Activated T-helper 2 cell treated with anti-CD3 and anti-CD28 coated beads, Interferon-gamma antibody, Interleukin-2, Interleukin-4, amounts not matched to agents 10 μg/mL and 5 μg/mL and 100 μg/mL, durations not matched to agents 14 hours and 24 hours and 36 hours (primary cell): Measurements from ENCODE around the gene ADAM8. TPM values are rescaled to one million over a fixed set of nuclear protein-coding genes. Genes with fewer than 3 reads are reported as not detected.

Experiments used
- DNase-seq: peaks from one replicate; pipeline ENCODE4 v3.0.0; 2021; ENCODE audit warnings: low spot score
- H3K27ac Mint-ChIP-seq: one replicate; pipeline ENCODE4 v1.8.0; 2021; ENCODE audit warnings: mixed read lengths
- H3K27me3 Mint-ChIP-seq: one replicate; pipeline ENCODE4 v1.8.0; 2021; ENCODE audit warnings: low read depth, mixed read lengths
- H3K36me3 Mint-ChIP-seq: one replicate; pipeline ENCODE4 v1.8.0; 2021; ENCODE audit warnings: low read depth, mixed read lengths
- H3K4me1 Mint-ChIP-seq: one replicate; pipeline ENCODE4 v1.8.0; 2021; ENCODE audit warnings: low read depth, mixed read lengths
- H3K4me3 Mint-ChIP-seq: one replicate; pipeline ENCODE4 v1.8.0; 2021; ENCODE audit warnings: low read depth, mild to moderate bottlenecking, moderate library complexity, mixed read lengths
- H3K9me3 Mint-ChIP-seq: one replicate; pipeline ENCODE4 v1.8.0; 2021; ENCODE audit warnings: mixed read lengths
- intact Hi-C: fragments of 100-400 bp; cut with micrococcal nuclease; formaldehyde crosslinking; loops from one replicate; pipeline ENCODE4 v1.15.1; 2023
- total RNA-seq: library from RNA; stranded (reverse); gene quantifications from 2 replicates; pipeline ENCODE4 v1.2.3, GENCODE V29; 2022

ADAM8 gene
- total RNA-seq, 1 donor from 2014 or later = 214 TPM

- DNase-seq = no peak
- no peaks in the 10 kb centered on the region for H3K27me3 Mint-ChIP-seq
- intact Hi-C loops = no loop called here
Measured at GRCh38 chr10:133313192-133313591, 36.5 kb upstream of the ADAM8 start.

DNA sequence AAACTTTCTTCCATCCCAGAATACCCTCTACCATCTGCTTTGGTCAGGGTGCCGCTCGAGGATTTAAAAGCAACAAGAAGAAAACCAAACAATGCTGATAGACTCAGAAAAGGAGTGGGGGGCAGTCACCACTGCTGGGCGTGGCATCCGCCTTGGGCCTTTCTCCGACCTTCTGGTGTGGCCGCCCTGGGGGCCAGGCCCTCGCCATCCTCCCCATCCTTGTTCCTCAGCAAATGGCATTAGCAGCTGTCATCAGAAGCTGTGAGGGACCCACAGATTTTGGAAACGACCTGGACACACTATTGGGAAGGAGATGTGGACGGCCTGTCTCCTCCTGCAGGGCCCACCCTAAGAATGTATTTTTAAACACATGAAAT, 36.1 kb upstream of the ADAM8 start:
- no peak overlapping the region for H3K27ac Mint-ChIP-seq
- intact Hi-C loops = no loop called here
- H3K9me3 Mint-ChIP-seq = no peaks in the 10 kb centered on the region
- H3K27me3 Mint-ChIP-seq = no peaks in the 10 kb centered on the region
- peaks cover 6% of the 10 kb centered on the region for H3K4me1 Mint-ChIP-seq
- no peak for DNase-seq
- H3K36me3 Mint-ChIP-seq = peaks cover 21% of the 10 kb centered on the region
- no peak overlapping the region for H3K4me3 Mint-ChIP-seq

More at GRCh38 chr10:133313192-133313591, 36.5 kb upstream of the ADAM8 start:
- Mint-ChIP-seq H3K9me3 (no peaks in the 10 kb centered on the region), H3K4me3 (no peak overlapping the region), H3K4me1 (peaks cover 4% of the 10 kb centered on the region), H3K36me3 (peaks cover 21% of the 10 kb centered on the region), H3K27ac (no peak overlapping the region)

GRCh38 chr10:133312016-133312768, 35.5 kb upstream of the ADAM8 start:
- no peak for DNase-seq
- H3K9me3 Mint-ChIP-seq = no peaks in the 10 kb centered on the region
- peaks cover 21% of the 10 kb centered on the region for H3K36me3 Mint-ChIP-seq
- H3K27ac Mint-ChIP-seq = no peak overlapping the region
- H3K4me1 Mint-ChIP-seq = peaks cover 8% of the 10 kb centered on the region
- H3K27me3 Mint-ChIP-seq = no peaks in the 10 kb centered on the region
- no peak overlapping the region for H3K4me3 Mint-ChIP-seq
- intact Hi-C loops = no loop called here

DNA sequence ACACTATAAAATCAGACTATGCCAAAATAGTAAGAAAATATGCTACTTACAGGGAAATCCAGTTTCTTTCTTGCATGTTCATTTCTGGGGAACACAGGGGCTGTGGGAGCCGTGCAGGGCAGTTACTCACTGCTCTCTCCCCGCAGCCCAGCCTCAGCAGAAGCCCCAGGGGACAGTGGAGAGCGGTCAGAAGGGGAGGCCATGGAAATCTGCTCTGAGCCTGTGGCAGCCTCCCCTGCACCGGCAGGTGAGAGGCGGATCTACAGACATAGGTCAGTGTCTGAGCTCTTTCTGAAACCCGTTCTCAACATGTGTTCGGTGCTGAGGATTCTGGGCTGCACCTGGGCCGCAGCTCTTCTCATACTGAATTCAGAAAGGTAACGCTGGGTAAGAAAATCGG, 34.9 kb upstream of the ADAM8 start:
- Mint-ChIP-seq H3K36me3 (peaks cover 21% of the 10 kb centered on the region), H3K9me3 (no peaks in the 10 kb centered on the region), H3K4me1 (peaks cover 13% of the 10 kb centered on the region), H3K27me3 (no peaks in the 10 kb centered on the region), H3K4me3 (no peak overlapping the region), H3K27ac (no peak overlapping the region)
- intact Hi-C loops = no loop called here
- no peak for DNase-seq

- Mint-ChIP-seq H3K4me3 (no peak overlapping the region), H3K4me1 (peaks cover 11% of the 10 kb centered on the region), H3K27me3 (no peaks in the 10 kb centered on the region), H3K36me3 (peaks cover 21% of the 10 kb centered on the region), H3K9me3 (no peaks in the 10 kb centered on the region), H3K27ac (no peak overlapping the region)
- no peak for DNase-seq
- intact Hi-C loops = no loop called here
Measured at GRCh38 chr10:133310789-133311188, 34.1 kb upstream of the ADAM8 start.

DNA sequence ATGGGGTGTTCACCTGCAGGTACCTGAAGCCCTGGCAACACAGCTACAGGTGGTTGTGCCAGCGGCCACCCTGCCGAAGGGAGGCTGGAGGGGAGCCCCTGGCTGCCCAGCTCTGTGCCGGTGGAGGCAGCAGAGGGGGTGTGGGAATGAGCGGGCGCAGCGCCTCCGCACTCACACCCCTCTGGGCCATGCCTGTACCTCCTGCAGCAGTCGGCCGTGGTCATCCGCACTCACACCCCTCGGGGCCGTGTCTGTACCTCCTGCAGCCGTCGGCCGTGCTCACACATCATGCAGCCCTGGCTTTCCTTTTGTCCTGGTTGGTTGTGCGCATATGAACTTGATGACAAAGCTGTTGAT, 33.7 kb upstream of the ADAM8 start:
- Mint-ChIP-seq H3K9me3 (no peaks in the 10 kb centered on the region), H3K4me1 (peaks cover 13% of the 10 kb centered on the region), H3K27me3 (no peaks in the 10 kb centered on the region), H3K36me3 (peaks cover 23% of the 10 kb centered on the region), H3K4me3 (no peak overlapping the region), H3K27ac (no peak overlapping the region)
- intact Hi-C loops = no loop called here
- DNase-seq = no peak

GRCh38 chr10:133309720-133310398, 33.2 kb upstream of the ADAM8 start:
- Mint-ChIP-seq H3K27ac (no peak overlapping the region), H3K36me3 (peaks cover 27% of the 10 kb centered on the region), H3K4me1 (peaks cover 16% of the 10 kb centered on the region), H3K9me3 (no peaks in the 10 kb centered on the region), H3K4me3 (peak overlapping the region; percentile 63), H3K27me3 (no peaks in the 10 kb centered on the region)
- DNase-seq = no peak
- intact Hi-C loops = loop anchor here (1.0 to 5.0 kb wide), 4 partner anchors 47 to 773 kb away; partner anchors contain the start of genes FUOM, INPP5A and PAOX

- peaks cover 16% of the 10 kb centered on the region for H3K4me1 Mint-ChIP-seq
- peak overlapping the region; percentile 76 for H3K27ac Mint-ChIP-seq
- peak; percentile 87 for DNase-seq
- intact Hi-C loops = loop anchor here (1.0 to 5.0 kb wide), 4 partner anchors 48 to 772 kb away; partner anchors contain the start of genes FUOM, INPP5A and PAOX
- no peaks in the 10 kb centered on the region for H3K9me3 Mint-ChIP-seq
- H3K27me3 Mint-ChIP-seq = no peaks in the 10 kb centered on the region
- H3K36me3 Mint-ChIP-seq = peaks cover 27% of the 10 kb centered on the region
- H3K4me3 Mint-ChIP-seq = peak overlapping the region; percentile 63
Measured at GRCh38 chr10:133309100-133309719, 32.5 kb upstream of the ADAM8 start.

- intact Hi-C loops = loop anchor here (1.0 to 5.0 kb wide), 5 partner anchors 33 to 771 kb away; partner anchors contain the start of genes FUOM, INPP5A and PAOX
- H3K27ac Mint-ChIP-seq = peak within 1 kb of the TSS; percentile 96
Measured at GRCh38 chr10:133308421-133309099, 31.9 kb upstream of the ADAM8 start, which contains the start of the genes TUBGCP2 and ZNF511. TSS of gene TUBGCP2 (minus strand) at chr10:133308872. CDS start at chr10:133302941, 5,931 bp downstream. TSS of gene ZNF511 (plus strand) at chr10:133308914. CDS start at chr10:133308944, 30 bp downstream.

DNA sequence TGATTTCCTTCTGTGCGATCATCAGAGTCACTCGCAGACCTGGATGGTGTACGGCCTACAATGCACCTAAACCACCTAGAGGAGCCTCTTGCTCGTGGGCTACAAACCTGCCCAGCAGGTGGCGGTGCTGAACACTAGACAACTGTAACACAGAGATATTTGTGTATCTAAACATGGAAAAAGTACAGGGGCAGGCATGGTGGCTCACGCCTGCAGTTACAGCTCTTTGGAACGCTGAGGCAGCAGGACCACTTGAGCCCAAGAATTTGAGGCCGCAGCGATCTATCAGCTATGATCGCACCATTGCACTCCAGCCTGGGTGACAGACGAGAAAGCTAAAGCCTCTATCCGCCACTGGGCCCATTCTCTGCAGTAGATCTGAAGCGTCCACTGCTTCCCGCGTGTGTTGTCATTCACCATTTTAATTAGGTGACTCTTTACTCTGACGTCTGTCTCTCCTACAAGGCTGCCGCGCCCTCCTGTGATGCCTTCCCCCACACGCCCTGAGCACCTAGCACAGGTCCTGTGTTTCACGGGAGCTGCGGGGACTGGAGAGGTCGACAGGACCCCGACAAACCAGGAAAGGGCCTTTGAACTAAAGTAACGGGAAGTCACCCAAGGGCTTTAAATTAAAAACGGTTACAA, 31.2 kb upstream of the ADAM8 start:
- DNase-seq = peak; percentile 80
- no peaks in the 10 kb centered on the region for H3K27me3 Mint-ChIP-seq
- peak overlapping the region; percentile 91 for H3K4me3 Mint-ChIP-seq
- intact Hi-C loops = loop anchor here (1.0 to 5.0 kb wide), 4 partner anchors 33 to 771 kb away; partner anchors contain the start of genes FUOM, INPP5A and PAOX
- peaks cover 26% of the 10 kb centered on the region for H3K36me3 Mint-ChIP-seq
- peak overlapping the region; percentile 96 for H3K27ac Mint-ChIP-seq
- H3K4me1 Mint-ChIP-seq = peaks cover 16% of the 10 kb centered on the region
- H3K9me3 Mint-ChIP-seq = no peaks in the 10 kb centered on the region

More at GRCh38 chr10:133308421-133309099, 31.9 kb upstream of the ADAM8 start, which contains the start of the genes TUBGCP2 and ZNF511:
- H3K9me3 Mint-ChIP-seq = no peaks in the 10 kb centered on the region
- peak; percentile 89 for DNase-seq
- peaks cover 16% of the 10 kb centered on the region for H3K4me1 Mint-ChIP-seq
- H3K4me3 Mint-ChIP-seq = peak within 1 kb of the TSS; percentile 91
- H3K36me3 Mint-ChIP-seq = peaks cover 27% of the 10 kb centered on the region
- no peaks in the 10 kb centered on the region for H3K27me3 Mint-ChIP-seq

DNA sequence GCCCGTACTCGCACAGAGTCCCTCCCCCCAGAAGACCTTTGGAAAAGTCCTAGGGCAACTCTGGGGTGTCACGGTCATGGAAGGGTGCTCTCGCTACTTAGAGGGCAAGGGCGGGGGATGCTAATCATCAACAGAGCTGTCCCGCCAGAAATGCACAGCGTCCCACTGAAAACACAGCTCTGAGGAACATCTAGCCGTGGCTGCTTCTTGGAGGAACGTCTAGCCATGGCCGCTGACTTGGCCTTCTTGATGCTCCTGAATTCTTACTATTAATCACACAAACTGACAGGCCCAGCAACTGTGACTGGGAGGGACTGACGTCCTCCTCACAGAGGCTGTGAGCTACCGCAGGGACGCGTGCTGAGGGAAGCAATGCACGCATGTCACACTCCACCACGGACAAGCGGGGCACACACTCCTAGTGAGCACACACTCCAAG, 30.3 kb upstream of the ADAM8 start:
- Mint-ChIP-seq H3K27ac (peak overlapping the region; percentile 53), H3K4me3 (peak overlapping the region; percentile 91), H3K9me3 (no peaks in the 10 kb centered on the region), H3K4me1 (peaks cover 16% of the 10 kb centered on the region), H3K36me3 (peaks cover 22% of the 10 kb centered on the region), H3K27me3 (no peaks in the 10 kb centered on the region)
- intact Hi-C loops = loop anchor here (5.0 kb wide), 2 partner anchors 50 to 770 kb away; partner anchors contain the start of genes FUOM and INPP5A
- no peak for DNase-seq
